ENCODE measurements around the gene NDUFAF4. TPM values are rescaled to one million over a fixed set of nuclear protein-coding genes. Genes with fewer than 3 reads are reported as not detected.

NDUFAF4 gene
- total and polyA plus RNA-seq, 2 of the 8 experiments (the other 6 are each of a cell fraction or from before 2014, with no cell fraction given), result 21.9 to 84.4 TPM

- no peak for TF ChIP-seq POLR2AphosphoS5 (IDR thresholded peaks at IDR 0.05; ENCODE audit: low read depth, low read length)
- TF ChIP-seq YY1 (IDR thresholded peaks at IDR 0.05; ENCODE audit: low read depth, low read length), result no peak
- no peak for TF ChIP-seq TEAD4 (IDR thresholded peaks at IDR 0.05; ENCODE audit: low read depth, low read length)
- TF ChIP-seq CHD7 (IDR thresholded peaks at IDR 0.05; ENCODE audit: insufficient replicate concordance, low read length), result no peak
- no peak for TF ChIP-seq EP300 (IDR thresholded peaks at IDR 0.05; ENCODE audit: borderline replicate concordance in 1 of 2, low read depth in 2 of 2, low read length in 2 of 2)
- no peak for TF ChIP-seq JUN (IDR thresholded peaks at IDR 0.05; ENCODE audit: low read depth, low read length)
Observed at GRCh38 chr6:96913621-96914020, 15.9 kb upstream of the NDUFAF4 start (continued).

All from H1 (cell line).